Gastroesophageal sphincter (tissue), 2 donors: ENCODE data around the gene ANKMY2.

Source experiments
- EP300 ChIP-seq: sonication (generic); formaldehyde crosslinking; IDR thresholded peaks from one replicate; pipeline ENCODE4 v1.6.1; 2017; ENCODE audit warnings: antibody characterized with exemption, mild to moderate bottlenecking
- POLR2A ChIP-seq, 2 donors: fragments of 450-650 bp; IDR thresholded peaks; one replicate each; pipeline ENCODE4 v1.6.1; 2017; ENCODE audit warnings: antibody characterized with exemption in 2 of 2, mild to moderate bottlenecking in 2 of 2, moderate library complexity in 1 of 2

GRCh38 chr7:16650266-16650665, 4.7 kb upstream of the ANKMY2 start:
- TF ChIP-seq EP300 (no peak), POLR2A (IDR thresholded peaks at IDR 0.05) (no peak)
